Trophoblast cell (in vitro differentiated cells and primary cell): ENCODE data around the gene CLDN2.

Experiments used
- DNase-seq, 2 donors: peaks; one replicate each; pipeline ENCODE4 v3.0.0-alpha.2; 2016
- H2AFZ ChIP-seq: 2 replicates; pipeline ENCODE4 v1.6.1; 2013; ENCODE audit warnings: low read length, moderate library complexity, mild to moderate bottlenecking; ENCODE audit not compliant: insufficient read depth, poor library complexity
- H2AK5ac ChIP-seq: 2 replicates; pipeline ENCODE4 v1.6.1; 2013; ENCODE audit warnings: mild to moderate bottlenecking, low read length
- H2BK120ac ChIP-seq: 2 replicates; pipeline ENCODE4 v1.6.1; 2013; ENCODE audit warnings: low read length, mild to moderate bottlenecking, moderate library complexity; ENCODE audit not compliant: insufficient read depth, poor library complexity
- H2BK12ac ChIP-seq: 2 replicates; pipeline ENCODE4 v1.6.1; 2013; ENCODE audit warnings: mild to moderate bottlenecking, low read length, moderate library complexity
- H2BK5ac ChIP-seq: 2 replicates; pipeline ENCODE4 v1.6.1; 2013; ENCODE audit warnings: low read length, low read depth, moderate library complexity, mild to moderate bottlenecking; ENCODE audit not compliant: poor library complexity
- H3K14ac ChIP-seq: 2 replicates; pipeline ENCODE4 v1.6.1; 2013; ENCODE audit warnings: mild to moderate bottlenecking, low read length
- H3K18ac ChIP-seq: 2 replicates; pipeline ENCODE4 v1.6.1; 2013; ENCODE audit warnings: mild to moderate bottlenecking, low read length
- H3K23ac ChIP-seq: 2 replicates; pipeline ENCODE4 v1.6.1; 2013; ENCODE audit warnings: low read length
- H3K27ac ChIP-seq: 2 replicates; pipeline ENCODE4 v1.5.1; 2013; ENCODE audit warnings: low read depth, mild to moderate bottlenecking, inconsistent platforms, low read length, moderate library complexity
- H3K27me3 ChIP-seq: 2 replicates; pipeline ENCODE4 v1.6.1; 2013; ENCODE audit warnings: inconsistent platforms, mild to moderate bottlenecking, low read length, moderate library complexity; ENCODE audit not compliant: insufficient read depth
- H3K36me3 ChIP-seq, 2 experiments: 1 replicate in 1 of 2; 2 replicates in 1 of 2; pipeline ENCODE4 v1.6.1; 2013; ENCODE audit warnings: low read length in 2 of 2, mild to moderate bottlenecking in 2 of 2, moderate library complexity in 1 of 2; ENCODE audit not compliant: insufficient read depth in 2 of 2, control insufficient read depth in 1 of 2
- H3K4ac ChIP-seq: 2 replicates; pipeline ENCODE4 v1.6.1; 2013; ENCODE audit warnings: low read depth, mild to moderate bottlenecking, low read length, moderate library complexity
- H3K4me1 ChIP-seq, 2 experiments: 1 replicate in 1 of 2; 2 replicates in 1 of 2; pipeline ENCODE4 v1.6.1; 2013; ENCODE audit warnings: low read length in 2 of 2, mild to moderate bottlenecking in 2 of 2, moderate library complexity in 1 of 2; ENCODE audit not compliant: insufficient read depth in 2 of 2, control insufficient read depth in 1 of 2
- H3K4me2 ChIP-seq: 2 replicates; pipeline ENCODE4 v1.6.1; 2013; ENCODE audit warnings: inconsistent platforms, mild to moderate bottlenecking, low read length, moderate library complexity
- H3K4me3 ChIP-seq: 2 replicates; pipeline ENCODE4 v1.5.1; 2013; ENCODE audit warnings: mild to moderate bottlenecking, low read depth, low read length, inconsistent platforms
- H3K79me1 ChIP-seq: one replicate; pipeline ENCODE4 v1.6.1; 2013; ENCODE audit warnings: low read length
- H3K79me2 ChIP-seq: 2 replicates; pipeline ENCODE4 v1.6.1; 2013; ENCODE audit warnings: low read length, mild to moderate bottlenecking; ENCODE audit not compliant: control insufficient read depth, insufficient read depth, poor library complexity
- H3K9ac ChIP-seq: 2 replicates; pipeline ENCODE4 v1.6.1; 2013; ENCODE audit warnings: mild to moderate bottlenecking, low read length
- H3K9me3 ChIP-seq: 2 replicates; pipeline ENCODE4 v1.6.1; 2013; ENCODE audit warnings: low read depth, mild to moderate bottlenecking, control low read depth, inconsistent platforms, low read length; ENCODE audit not compliant: insufficient read depth
- H4K12ac ChIP-seq: 2 replicates; pipeline ENCODE4 v1.6.1; 2013; ENCODE audit warnings: low read depth, mild to moderate bottlenecking, low read length, moderate library complexity
- H4K8ac ChIP-seq: 2 replicates; pipeline ENCODE4 v1.6.1; 2013; ENCODE audit warnings: low read depth, mild to moderate bottlenecking, low read length, moderate library complexity
- H4K91ac ChIP-seq: one replicate; pipeline ENCODE4 v1.6.1; 2013; ENCODE audit warnings: low read depth, mild to moderate bottlenecking, low read length, moderate library complexity
- WGBS: extraction: QIAGEN DNeasy Blood & Tissue Kit; methylation state at CpG from one replicate; pipeline ENCODE4 v1.1.7; 2013; ENCODE audit warnings: missing lambda C conversion rate; ENCODE audit not compliant: insufficient read length, insufficient coverage; ENCODE audit errors: extremely low coverage; 5-methylcytosine and 5-hydroxymethylcytosine counted together

CLDN2 gene

DNA sequence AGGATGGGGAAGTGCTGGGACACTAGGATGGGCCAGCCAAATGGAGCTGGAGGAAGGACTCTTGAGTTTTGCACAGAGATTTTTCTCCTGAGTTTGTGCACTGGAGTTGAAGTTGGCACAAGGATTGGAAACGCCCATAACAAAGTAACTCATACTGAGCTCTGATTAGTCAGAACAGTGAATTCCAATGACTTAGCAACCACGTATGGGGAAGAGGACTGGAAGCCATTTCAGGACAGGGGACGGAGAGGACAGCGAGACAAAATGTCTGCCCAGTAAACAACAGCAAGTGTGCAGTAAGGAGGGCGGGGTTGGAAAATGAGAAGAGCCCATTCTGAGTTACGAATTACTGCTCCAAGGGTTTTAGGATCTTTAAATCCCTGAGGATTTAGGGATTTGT is 22.9 kb upstream of the CLDN2 start:
- H3K9me3 ChIP-seq: no peaks in the 10 kb centered on the region
- WGBS: no CpG with 5 or more reads among the region's 6 CpGs
- no peaks in the 10 kb centered on the region for H3K79me2 ChIP-seq
- H3K36me3 ChIP-seq: no peaks in the 10 kb centered on the region
- no peak overlapping the region for H3K4me2 ChIP-seq
- H3K9ac ChIP-seq: no peak overlapping the region
- no peak overlapping the region for H2BK120ac ChIP-seq
- no peak overlapping the region for H4K8ac ChIP-seq
- no peaks in the 10 kb centered on the region for H3K27me3 ChIP-seq
- H3K79me1 ChIP-seq: no peaks in the 10 kb centered on the region
- peak in 1 of 2 donors; percentile 26 for DNase-seq
- no peak overlapping the region for H3K27ac ChIP-seq
- no peak overlapping the region for H2AK5ac ChIP-seq
- no peak overlapping the region for H3K14ac ChIP-seq
- no peak overlapping the region for H2BK5ac ChIP-seq
- no peak overlapping the region for H3K4ac ChIP-seq
- H2AFZ ChIP-seq: no peak overlapping the region
- H3K18ac ChIP-seq: no peak overlapping the region
- no peak overlapping the region for H3K23ac ChIP-seq
- no peak overlapping the region for H4K12ac ChIP-seq
- no peak overlapping the region for H4K91ac ChIP-seq
- H2BK12ac ChIP-seq: no peak overlapping the region
- H3K4me3 ChIP-seq: no peak overlapping the region
- peaks cover 0 to 3% of the 10 kb centered on the region in 2 experiments for H3K4me1 ChIP-seq

DNA sequence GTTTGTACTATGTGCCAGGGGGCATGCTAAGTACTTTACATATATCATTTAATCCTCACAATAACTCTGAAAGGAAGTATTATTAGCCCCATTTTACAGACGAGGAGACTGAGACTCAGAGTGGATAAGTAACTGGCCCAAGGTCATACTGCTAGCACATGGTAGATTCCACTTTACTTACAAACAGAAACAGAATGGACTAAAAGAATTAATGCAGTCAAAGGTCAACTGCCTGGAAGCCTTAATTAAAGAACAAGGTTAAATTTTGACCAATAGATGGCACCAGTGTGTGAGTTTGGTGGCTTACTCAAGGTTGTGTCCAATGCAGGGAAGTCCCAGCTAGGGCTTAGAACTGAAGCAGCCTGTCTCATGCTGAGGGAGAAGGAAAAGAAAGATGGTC is 21.7 kb upstream of the CLDN2 start:
- no peak overlapping the region for H2BK120ac ChIP-seq
- whole genome bisulfite sequencing: no CpG with 5 or more reads among the region's 1 CpG

DNA sequence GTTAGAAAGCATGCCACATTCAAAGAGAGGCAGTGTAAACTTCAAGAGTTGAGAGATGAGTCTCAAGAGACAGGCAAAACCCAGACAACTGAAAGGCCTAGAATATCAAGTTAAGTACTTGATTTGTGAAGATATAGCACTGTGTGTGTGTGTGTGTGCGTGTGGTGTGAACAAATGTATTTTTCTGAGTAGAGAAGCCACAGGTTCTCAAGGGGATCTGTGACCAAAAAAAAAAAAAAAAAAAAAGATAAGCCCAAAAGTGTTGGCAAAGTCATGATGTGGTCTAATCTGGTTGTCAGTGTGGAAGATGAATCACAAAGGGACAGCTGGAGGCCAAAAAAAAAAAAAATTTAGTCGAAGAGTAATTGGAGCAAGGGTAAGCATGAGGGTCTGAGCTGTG is 20.9 kb upstream of the CLDN2 start:
- no CpG with 5 or more reads among the region's 2 CpGs for WGBS
- Histone ChIP-seq H3K14ac (no peak overlapping the region), H4K91ac (no peak overlapping the region)

More for the DNA sequence above, 21.7 kb upstream of the CLDN2 start:
- peak; percentile 50 to 84 for DNase-seq
- Histone ChIP-seq H3K27ac (no peak overlapping the region), H2AFZ (no peak overlapping the region), H3K23ac (no peak overlapping the region), H3K14ac (no peak overlapping the region), H4K91ac (no peak overlapping the region), H4K8ac (no peak overlapping the region), H3K4me1 (peaks cover 0 to 3% of the 10 kb centered on the region in 2 experiments), H3K9me3 (no peaks in the 10 kb centered on the region), H3K18ac (no peak overlapping the region), H3K4me2 (no peak overlapping the region), H3K36me3 (no peaks in the 10 kb centered on the region), H3K79me2 (no peaks in the 10 kb centered on the region), H3K4ac (no peak overlapping the region), H3K27me3 (no peaks in the 10 kb centered on the region), H4K12ac (no peak overlapping the region), H3K79me1 (no peaks in the 10 kb centered on the region), H2AK5ac (no peak overlapping the region), H3K9ac (no peak overlapping the region), H2BK12ac (no peak overlapping the region), H3K4me3 (no peak overlapping the region), H2BK5ac (no peak overlapping the region)

DNA sequence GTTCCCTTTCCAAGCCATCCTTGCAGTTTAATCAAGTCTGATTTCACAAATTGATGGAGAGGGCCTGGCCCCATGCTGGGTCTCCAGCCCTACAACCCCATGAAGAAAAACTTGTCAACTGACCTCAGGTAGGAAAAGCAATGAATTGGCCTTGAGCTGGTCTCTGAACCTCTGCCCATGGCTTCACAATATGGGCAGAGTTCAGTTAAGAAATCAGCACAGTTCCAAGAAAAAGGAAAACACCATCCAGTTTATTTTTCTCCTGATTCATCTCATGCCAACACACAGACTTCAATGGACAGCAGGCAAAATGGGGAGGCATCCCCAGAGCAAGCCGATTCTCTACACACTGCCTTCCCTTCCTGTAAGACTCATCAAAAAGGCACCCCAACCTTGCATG is 20.4 kb upstream of the CLDN2 start:
- Histone ChIP-seq H3K9me3 (no peaks in the 10 kb centered on the region), H3K14ac (no peak overlapping the region), H3K4ac (no peak overlapping the region), H2AK5ac (no peak overlapping the region), H2BK5ac (no peak overlapping the region), H3K4me1 (peaks cover 0 to 3% of the 10 kb centered on the region in 2 experiments), H4K91ac (no peak overlapping the region), H4K8ac (no peak overlapping the region), H3K18ac (no peak overlapping the region), H3K36me3 (no peaks in the 10 kb centered on the region), H3K27me3 (no peaks in the 10 kb centered on the region), H3K9ac (no peak overlapping the region), H2BK12ac (no peak overlapping the region), H2AFZ (no peak overlapping the region), H2BK120ac (no peak overlapping the region), H3K79me1 (no peaks in the 10 kb centered on the region), H3K79me2 (no peaks in the 10 kb centered on the region), H3K4me3 (no peak overlapping the region), H3K27ac (no peak overlapping the region), H4K12ac (no peak overlapping the region), H3K23ac (no peak overlapping the region), H3K4me2 (no peak overlapping the region)
- DNase-seq: no peak
- WGBS: no CpG with 5 or more reads among the region's 1 CpG

More for the DNA sequence above, 20.9 kb upstream of the CLDN2 start:
- no peak overlapping the region for H2BK5ac ChIP-seq
- no peak overlapping the region for H3K9ac ChIP-seq
- H2AK5ac ChIP-seq: no peak overlapping the region
- no peaks in the 10 kb centered on the region for H3K79me2 ChIP-seq
- H3K4me1 ChIP-seq: peaks cover 0 to 3% of the 10 kb centered on the region in 2 experiments
- no peak overlapping the region for H2AFZ ChIP-seq
- H3K27ac ChIP-seq: no peak overlapping the region
- H3K4me3 ChIP-seq: no peak overlapping the region
- H4K12ac ChIP-seq: no peak overlapping the region
- H3K4ac ChIP-seq: no peak overlapping the region
- H3K18ac ChIP-seq: no peak overlapping the region
- H3K27me3 ChIP-seq: no peaks in the 10 kb centered on the region
- DNase-seq: no peak
- H4K8ac ChIP-seq: no peak overlapping the region
- H3K4me2 ChIP-seq: no peak overlapping the region
- no peak overlapping the region for H3K23ac ChIP-seq
- no peaks in the 10 kb centered on the region for H3K9me3 ChIP-seq
- no peak overlapping the region for H2BK120ac ChIP-seq
- H2BK12ac ChIP-seq: no peak overlapping the region
- H3K36me3 ChIP-seq: no peaks in the 10 kb centered on the region
- H3K79me1 ChIP-seq: no peaks in the 10 kb centered on the region
